SK-N-SH (cell line): Measurements from ENCODE around the gene DLL1. TPM values are rescaled to one million over a fixed set of nuclear protein-coding genes. Genes with fewer than 3 reads are reported as not detected.

Experiments used
- CTCF ChIA-PET: fragments of 300-600, 350-600 bp; formaldehyde crosslinking; extraction: SDS; loops from one replicate; lab custom pipeline; 2021; lab: Yijun Ruan, JAX
- POLR2A ChIA-PET: fragments of 350-600 bp; sonication (Branson Sonifier 250); formaldehyde crosslinking; extraction: SDS; loops from one replicate; lab custom pipeline; 2020; ENCODE audit warnings: antibody characterized with exemption, inconsistent platforms; lab: Yijun Ruan, JAX
- DNase-seq: peaks from one replicate; pipeline ENCODE4 v3.0.0; 2012
- H2AFZ ChIP-seq: fragments of 200-600 bp; sonication (generic); 2 replicates; pipeline ENCODE4 v1.8.1; 2016; ENCODE audit warnings: antibody characterized with exemption, mild to moderate bottlenecking, low read depth
- H3F3A ChIP-seq: fragments of 200-600 bp; sonication (generic); replicated peaks from 2 replicates; pipeline ENCODE3; 2016; ENCODE audit warnings: antibody characterized with exemption, mild to moderate bottlenecking; ENCODE audit not compliant: insufficient read depth
- H3K27ac ChIP-seq, 2 experiments: fragments of 200-500 bp in 1 of 2; fragments of 200-600 bp in 1 of 2; sonication (Bioruptor generic) in 1 of 2; sonication (generic), shearing (Covaris generic) in 1 of 2; 2 replicates each; pipeline versions ENCODE4 v1.5.1 to v1.6.1; 2014 to 2016; ENCODE audit warnings: low read depth in 2 of 2, inconsistent platforms in 1 of 2, low read length in 1 of 2, mild to moderate bottlenecking in 1 of 2, mixed read lengths in 1 of 2
- H3K27me3 ChIP-seq: fragments of 200-600 bp; sonication (generic), shearing (Covaris generic); 2 replicates; pipeline ENCODE4 v1.6.1; 2016; ENCODE audit warnings: mixed run types; ENCODE audit not compliant: insufficient read depth
- H3K36me3 ChIP-seq, 2 experiments: fragments of 200-500 bp in 1 of 2; fragments of 200-600 bp in 1 of 2; sonication (Bioruptor generic) in 1 of 2; sonication (generic) in 1 of 2; replicated peaks in 1 of 2; 2 replicates each; pipeline versions ENCODE3 to v1.5.1; 2014 to 2016; ENCODE audit warnings: low read length in 1 of 2, mild to moderate bottlenecking in 1 of 2; ENCODE audit not compliant: insufficient read depth in 2 of 2, control insufficient read depth in 1 of 2
- H3K4me1 ChIP-seq, 2 experiments: fragments of 200-500 bp in 1 of 2; fragments of 200-600 bp in 1 of 2; sonication (Bioruptor generic) in 1 of 2; sonication (generic), shearing (Covaris generic) in 1 of 2; 2 replicates each; pipeline versions ENCODE4 v1.5.1 to v1.6.1; 2014 to 2016; ENCODE audit warnings: low read depth in 1 of 2, low read length in 1 of 2, mixed run types in 1 of 2; ENCODE audit not compliant: insufficient read depth in 2 of 2, control insufficient read depth in 1 of 2
- H3K4me2 ChIP-seq: fragments of 200-600 bp; sonication (generic), shearing (Covaris generic); 2 replicates; pipeline ENCODE4 v1.6.1; 2017; ENCODE audit warnings: mixed run types
- H3K4me3 ChIP-seq, 2 experiments: fragments of 200-500 bp in 1 of 2; fragments of 200-600 bp in 1 of 2; sonication (Bioruptor generic) in 1 of 2; sonication (generic), shearing (Covaris generic) in 1 of 2; 2 replicates each; pipeline versions ENCODE4 v1.5.1 to v1.8.1; 2014 to 2016; ENCODE audit warnings: low read depth in 2 of 2, inconsistent platforms in 1 of 2, low read length in 1 of 2, mild to moderate bottlenecking in 1 of 2, mixed read lengths in 1 of 2, moderate library complexity in 1 of 2
- H3K79me2 ChIP-seq: fragments of 200-600 bp; sonication (generic); 2 replicates; pipeline ENCODE4 v1.8.1; 2017; ENCODE audit warnings: mild to moderate bottlenecking; ENCODE audit not compliant: insufficient read depth
- H3K9ac ChIP-seq: fragments of 200-600 bp; sonication (generic); 2 replicates; pipeline ENCODE4 v1.6.1; 2017; ENCODE audit warnings: mixed run types
- H3K9me2 ChIP-seq: fragments of 200-600 bp; sonication (generic); 2 replicates; pipeline ENCODE4 v1.6.1; 2017; ENCODE audit warnings: mixed run types
- H3K9me3 ChIP-seq: fragments of 200-600 bp; sonication (generic); 2 replicates; pipeline ENCODE4 v1.6.1; 2017; ENCODE audit warnings: mixed run types, mild to moderate bottlenecking, moderate library complexity
- H4K20me1 ChIP-seq: fragments of 200-600 bp; sonication (generic); 2 replicates; pipeline ENCODE4 v1.6.1; 2017; ENCODE audit warnings: mild to moderate bottlenecking, mixed run types; ENCODE audit not compliant: insufficient read depth
- CTCF ChIP-seq: fragments of 200-600 bp; sonication (generic); IDR thresholded peaks from 2 replicates; pipeline ENCODE4 v1.6.1; 2017; ENCODE audit warnings: antibody characterized with exemption, mild to moderate bottlenecking, moderate library complexity
- EZH2phosphoT487 ChIP-seq: fragments of 200-600 bp; sonication (generic); IDR thresholded peaks from 2 replicates; pipeline ENCODE4 v1.6.1; 2017; ENCODE audit warnings: low read depth, mixed run types, mild to moderate bottlenecking, antibody characterized with exemption, moderate library complexity, borderline replicate concordance
- FOXJ3 ChIP-seq: sonication (generic); formaldehyde crosslinking; IDR thresholded peaks from 2 replicates; pipeline ENCODE4 v1.5.1; 2020; ENCODE audit warnings: mild to moderate bottlenecking, missing genetic modification reagents
- GABPA ChIP-seq: IDR thresholded peaks from 2 replicates; pipeline ENCODE4 v1.4.0; 2012; ENCODE audit warnings: low read depth, mild to moderate bottlenecking
- JUND ChIP-seq: IDR thresholded peaks from 2 replicates; pipeline ENCODE4 v1.4.0; 2012
- MEF2A ChIP-seq: IDR thresholded peaks from 2 replicates; pipeline ENCODE4 v1.4.0; 2012; ENCODE audit warnings: low read depth, borderline replicate concordance
- PBX3 ChIP-seq: IDR thresholded peaks from 2 replicates; pipeline ENCODE4; 2012
- RAD21 ChIP-seq: IDR thresholded peaks from 2 replicates; pipeline ENCODE4 v1.6.1; 2012; ENCODE audit warnings: mild to moderate bottlenecking, low read length
- RCOR1 ChIP-seq: fragments of 150-350 bp; IDR thresholded peaks from 2 replicates; pipeline ENCODE4 v1.6.1; 2017; ENCODE audit warnings: antibody characterized with exemption, low read length
- SIN3A ChIP-seq: IDR thresholded peaks from 2 replicates; pipeline ENCODE4 v1.6.1; 2012; ENCODE audit warnings: low read depth, mild to moderate bottlenecking, low read length, moderate library complexity, borderline replicate concordance
- SMC3 ChIP-seq: IDR thresholded peaks from 2 replicates; pipeline ENCODE4 v1.6.1; 2012; ENCODE audit warnings: low read depth, low read length, improper control_type of control experiment
- WGBS: methylation state at CpG from one replicate; pipeline ENCODE4 v1.1.6; 2017; ENCODE audit warnings: low lambda C conversion rate; 5-methylcytosine and 5-hydroxymethylcytosine counted together
- polyA plus RNA-seq, 3 experiments: library from polyadenylated mRNA; depleted of rRNA; stranded (reverse); fragments of >200 nt; gene quantifications; 2 replicates each; pipeline ENCODE4 v1.2.3, GENCODE V29; 2012

Gene DLL1
- polyA plus RNA-seq, 1 of the 3 experiments (the other 2 are of a cell fraction), result 0.25 TPM

- Histone ChIP-seq H3K9ac (no peak overlapping the region), H4K20me1 (no peaks in the 10 kb centered on the region), H3K9me3 (no peaks in the 10 kb centered on the region), H3K4me3 (no peak overlapping the region), H3K27me3 (no peaks in the 10 kb centered on the region), H3K4me2 (no peak overlapping the region), H3K4me1 (peaks cover 0 to 26% of the 10 kb centered on the region in 2 experiments; a peak in 1 of 4 replicates), H3K9me2 (no peaks in the 10 kb centered on the region), H3K36me3 (no peaks in the 10 kb centered on the region), H3K27ac (peak overlapping the region in 1 of 2 experiments; percentile 85; a peak in 2 of 4 replicates), H3F3A (no peaks in the 10 kb centered on the region), H2AFZ (no peak overlapping the region), H3K79me2 (no peaks in the 10 kb centered on the region)
- 70% methylated on average over 22 of the region's 26 CpGs for WGBS
- POLR2A ChIA-PET, result no interaction called here
- no peak for TF ChIP-seq JUND
- TF ChIP-seq MEF2A, result no peak
- no peak for TF ChIP-seq RCOR1
- TF ChIP-seq EZH2phosphoT487, result no peak
- TF ChIP-seq SIN3A, result no peak
- no peak for TF ChIP-seq GABPA
- TF ChIP-seq CTCF, result no peak
- no peak for TF ChIP-seq PBX3
- no peak for TF ChIP-seq RAD21
- CTCF ChIA-PET, result interaction anchor here (0.8 to 1.3 kb wide), 5 partner anchors 10 to 455 kb away, joined by 3 read pairs; no protein-coding TSS in a partner anchor
- no peak for DNase-seq
Observed at GRCh38 chr6:170244721-170245474, 46.0 kb downstream of the DLL1 start.

- Histone ChIP-seq H3K9me3 (no peaks in the 10 kb centered on the region), H3K36me3 (no peaks in the 10 kb centered on the region), H3K9me2 (no peaks in the 10 kb centered on the region), H3K4me1 (peaks cover 0 to 26% of the 10 kb centered on the region in 2 experiments; a peak in 1 of 4 replicates), H3F3A (no peaks in the 10 kb centered on the region), H3K4me3 (no peak overlapping the region; a peak in 1 of 4 replicates), H2AFZ (no peak overlapping the region), H3K27ac (peak overlapping the region in 1 of 2 experiments; percentile 85; a peak in 2 of 4 replicates), H4K20me1 (no peaks in the 10 kb centered on the region), H3K9ac (no peak overlapping the region), H3K4me2 (no peak overlapping the region), H3K27me3 (no peaks in the 10 kb centered on the region), H3K79me2 (no peaks in the 10 kb centered on the region)
- no peak for TF ChIP-seq SMC3
- 0 out of 2 replicates have a peak, but pooled peaks have one; percentile 11 for TF ChIP-seq FOXJ3
- peak; percentile 11; the same call in 1 of the 2 replicates for TF ChIP-seq RAD21
- DNase-seq, result peak; percentile 86
- POLR2A ChIA-PET, result no interaction called here
- CTCF ChIA-PET, result interaction anchor here (0.8 to 1.3 kb wide), 7 partner anchors 9 to 412 kb away, joined by 3 to 5 read pairs (median 3); no protein-coding TSS in a partner anchor
- WGBS, result 31% methylated on average over 21 of the region's 21 CpGs
Observed at GRCh38 chr6:170243791-170244291, 47.0 kb downstream of the DLL1 start.
